ENCODE measurements around the gene GTPBP1. TPM values are rescaled to one million over a fixed set of nuclear protein-coding genes. Genes with fewer than 3 reads are reported as not detected.

The GTPBP1 gene
- total RNA-seq, 3 donors from 2014 or later (not counting 1 experiment from before 2014, with no cell fraction given) = 236 to 259 (median 249) TPM

DNA sequence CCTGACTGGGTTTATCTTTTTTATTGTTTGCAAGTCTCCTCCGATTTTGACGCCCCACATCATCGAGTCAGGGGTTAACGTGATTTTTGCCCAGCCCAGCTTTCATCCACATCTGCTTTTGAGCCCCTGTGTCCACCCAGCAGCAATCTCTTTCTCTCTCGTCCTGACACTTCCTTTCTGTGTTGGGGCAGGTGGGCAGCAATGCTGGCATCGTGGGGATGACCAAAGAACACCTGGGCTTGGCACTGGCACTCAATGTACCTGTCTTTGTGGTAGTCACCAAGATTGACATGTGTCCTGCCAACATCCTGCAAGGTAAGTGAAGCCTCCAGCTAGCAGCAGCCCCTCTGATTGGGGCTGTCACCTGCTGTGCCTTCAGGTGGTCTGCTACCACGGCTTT is 15.8 kb downstream of the GTPBP1 start:
- H3K9me3 Mint-ChIP-seq = no peaks in the 10 kb centered on the region
- peaks cover 17 to 23% of the 10 kb centered on the region in 2 donors for H3K4me1 Mint-ChIP-seq
- Histone ChIP-seq H3K36me3 (ENCODE audit: control insufficient read depth, insufficient read depth, low read length) (peaks cover 73% of the 10 kb centered on the region), H3K4me3 (ENCODE audit: low read length) (no peak overlapping the region), H3K4me1 (ENCODE audit: control insufficient read depth, insufficient read depth, low read length) (no peaks in the 10 kb centered on the region), H3K27ac (ENCODE audit: low read length) (no peak overlapping the region), H3K9me3 (ENCODE audit: control insufficient read depth, insufficient read depth, low read length) (no peaks in the 10 kb centered on the region), H3K27me3 (ENCODE audit: control insufficient read depth, insufficient read depth, low read length) (no peaks in the 10 kb centered on the region)
- H3K36me3 Mint-ChIP-seq = peaks cover 9% of the 10 kb centered on the region
- no peaks in the 10 kb centered on the region for H3K27me3 Mint-ChIP-seq (ENCODE audit: low read depth in 2 of 2)
- DNase-seq (no peak), ATAC-seq (no peak)
- no peak overlapping the region for H3K4me3 Mint-ChIP-seq
- H3K27ac Mint-ChIP-seq = peak overlapping the region; percentile 27 to 60
- WGBS (ENCODE audit: insufficient coverage) = 93% methylated on average over 6 of the region's 7 CpGs
- TF ChIP-seq, protein P1, sequence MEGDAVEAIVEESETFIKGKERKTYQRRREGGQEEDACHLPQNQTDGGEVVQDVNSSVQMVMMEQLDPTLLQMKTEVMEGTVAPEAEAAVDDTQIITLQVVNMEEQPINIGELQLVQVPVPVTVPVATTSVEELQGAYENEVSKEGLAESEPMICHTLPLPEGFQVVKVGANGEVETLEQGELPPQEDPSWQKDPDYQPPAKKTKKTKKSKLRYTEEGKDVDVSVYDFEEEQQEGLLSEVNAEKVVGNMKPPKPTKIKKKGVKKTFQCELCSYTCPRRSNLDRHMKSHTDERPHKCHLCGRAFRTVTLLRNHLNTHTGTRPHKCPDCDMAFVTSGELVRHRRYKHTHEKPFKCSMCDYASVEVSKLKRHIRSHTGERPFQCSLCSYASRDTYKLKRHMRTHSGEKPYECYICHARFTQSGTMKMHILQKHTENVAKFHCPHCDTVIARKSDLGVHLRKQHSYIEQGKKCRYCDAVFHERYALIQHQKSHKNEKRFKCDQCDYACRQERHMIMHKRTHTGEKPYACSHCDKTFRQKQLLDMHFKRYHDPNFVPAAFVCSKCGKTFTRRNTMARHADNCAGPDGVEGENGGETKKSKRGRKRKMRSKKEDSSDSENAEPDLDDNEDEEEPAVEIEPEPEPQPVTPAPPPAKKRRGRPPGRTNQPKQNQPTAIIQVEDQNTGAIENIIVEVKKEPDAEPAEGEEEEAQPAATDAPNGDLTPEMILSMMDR (IDR thresholded peaks at IDR 0.05) = no peak
- intact Hi-C loops (cut with micrococcal nuclease) = no loop called here

DNA sequence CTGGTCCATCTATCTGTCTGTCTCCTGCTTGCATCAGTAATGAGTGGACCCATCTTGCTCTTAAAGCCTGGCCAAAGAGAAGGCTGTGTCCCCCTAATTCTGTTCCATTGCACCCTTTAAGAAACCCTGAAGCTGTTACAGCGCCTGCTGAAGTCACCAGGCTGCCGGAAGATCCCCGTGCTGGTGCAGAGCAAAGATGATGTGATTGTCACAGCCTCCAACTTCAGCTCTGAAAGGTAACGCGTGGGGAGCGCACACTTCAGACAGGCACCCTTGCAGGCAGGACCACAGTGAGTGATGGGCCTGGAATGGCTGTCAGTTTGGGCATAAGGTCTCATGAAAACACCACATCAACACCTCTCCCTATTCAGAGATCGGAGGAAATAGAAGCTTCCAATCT is 18.4 kb downstream of the GTPBP1 start:
- 98% methylated on average over 7 of the region's 7 CpGs for WGBS (ENCODE audit: insufficient coverage)

DNA sequence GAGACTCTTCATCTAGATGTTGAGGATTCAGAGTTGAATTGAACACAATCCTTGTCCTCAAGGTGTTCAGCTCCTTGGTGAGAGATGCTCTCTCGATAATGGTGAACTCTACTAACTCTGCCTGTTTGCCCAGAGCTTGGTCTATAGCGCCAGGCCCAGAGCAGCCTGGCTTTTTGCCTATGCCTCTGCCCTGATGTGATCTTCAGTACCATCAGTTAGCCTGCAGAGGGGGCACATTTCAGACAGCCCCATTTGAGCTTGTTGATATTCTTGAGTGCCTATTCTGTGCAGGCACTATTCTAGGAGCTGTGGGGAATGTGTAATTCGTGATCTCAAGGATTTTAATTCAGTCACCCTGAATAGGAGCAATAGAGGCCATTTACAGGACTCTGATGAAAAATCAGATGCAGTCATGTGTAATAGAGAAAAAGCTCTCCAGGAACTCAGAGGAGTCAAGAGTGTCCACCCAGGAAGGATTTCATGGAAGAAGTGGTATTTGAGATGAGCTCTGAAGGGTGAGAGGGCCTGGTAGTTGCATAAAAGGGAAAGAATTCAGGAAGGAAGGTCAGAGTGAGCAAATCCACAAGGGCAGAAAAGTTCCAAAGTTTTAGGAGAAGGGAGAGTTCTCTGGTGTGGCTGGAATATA is 19.3 kb downstream of the GTPBP1 start:
- Mint-ChIP-seq H3K27me3 (ENCODE audit: low read depth in 2 of 2) (no peaks in the 10 kb centered on the region), H3K9me3 (no peaks in the 10 kb centered on the region), H3K4me3 (peak overlapping the region; percentile 10), H3K27ac (peak overlapping the region; percentile 41 to 45), H3K4me1 (peaks cover 9 to 16% of the 10 kb centered on the region in 2 donors), H3K36me3 (peaks cover 9% of the 10 kb centered on the region)
- ATAC-seq = peak; percentile 67 to 85 (median 75)
- Histone ChIP-seq H3K4me3 (ENCODE audit: low read length) (no peak overlapping the region), H3K9me3 (ENCODE audit: control insufficient read depth, insufficient read depth, low read length) (no peaks in the 10 kb centered on the region), H3K27ac (ENCODE audit: low read length) (no peak overlapping the region), H3K36me3 (ENCODE audit: control insufficient read depth, insufficient read depth, low read length) (peaks cover 90% of the 10 kb centered on the region), H3K4me1 (ENCODE audit: control insufficient read depth, insufficient read depth, low read length) (no peaks in the 10 kb centered on the region), H3K27me3 (ENCODE audit: control insufficient read depth, insufficient read depth, low read length) (no peaks in the 10 kb centered on the region)
- TF ChIP-seq, protein P1 (IDR thresholded peaks at IDR 0.05) = peak; percentile 71
- intact Hi-C loops (cut with micrococcal nuclease) = no loop called here
- 86% methylated on average over 3 of the region's 3 CpGs for WGBS (ENCODE audit: insufficient coverage)
- DNase-seq = peak in 1 of 2 donors; percentile 74

More for the DNA sequence above, 18.4 kb downstream of the GTPBP1 start:
- no peak overlapping the region for H3K4me3 Mint-ChIP-seq
- H3K4me1 ChIP-seq (ENCODE audit: control insufficient read depth, insufficient read depth, low read length) = no peaks in the 10 kb centered on the region
- H3K9me3 Mint-ChIP-seq = no peaks in the 10 kb centered on the region
- peaks cover 9% of the 10 kb centered on the region for H3K36me3 Mint-ChIP-seq
- no peaks in the 10 kb centered on the region for H3K27me3 ChIP-seq (ENCODE audit: control insufficient read depth, insufficient read depth, low read length)
- DNase-seq = no peak
- H3K27me3 Mint-ChIP-seq (ENCODE audit: low read depth in 2 of 2) = no peaks in the 10 kb centered on the region
- peaks cover 9 to 14% of the 10 kb centered on the region in 2 donors for H3K4me1 Mint-ChIP-seq
- no peaks in the 10 kb centered on the region for H3K9me3 ChIP-seq (ENCODE audit: control insufficient read depth, insufficient read depth, low read length)
- H3K4me3 ChIP-seq (ENCODE audit: low read length) = no peak overlapping the region
- no peak for ATAC-seq
- H3K27ac ChIP-seq (ENCODE audit: low read length) = no peak overlapping the region
- TF ChIP-seq, protein P1 (IDR thresholded peaks at IDR 0.05) = no peak
- intact Hi-C loops (cut with micrococcal nuclease) = no loop called here
- H3K36me3 ChIP-seq (ENCODE audit: control insufficient read depth, insufficient read depth, low read length) = peaks cover 81% of the 10 kb centered on the region
- H3K27ac Mint-ChIP-seq = no peak overlapping the region
